ENCODE data around the gene GSAP.

Gene GSAP

DNA sequence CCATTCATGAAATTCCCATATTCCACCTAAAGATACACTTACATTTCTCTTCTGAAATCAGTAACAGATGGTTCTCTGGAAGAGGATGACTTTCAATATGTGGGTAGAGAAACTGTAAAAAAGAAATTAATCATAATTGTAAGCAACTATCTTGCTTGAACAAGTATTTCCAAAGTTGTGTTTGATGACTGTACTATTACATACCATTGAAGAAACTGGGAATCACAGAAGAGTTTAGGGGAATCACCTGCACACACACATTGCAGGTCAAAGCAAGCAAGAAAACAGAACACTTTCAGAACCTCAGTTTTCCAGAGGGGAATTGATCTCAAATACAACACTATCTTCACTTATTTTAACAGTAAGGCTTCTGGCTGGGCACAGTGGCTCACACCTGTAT is 33.6 kb downstream of the GSAP start:
- H3K4me3 ChIP-seq (ENCODE audit: low read length) = no peak overlapping the region

DNA sequence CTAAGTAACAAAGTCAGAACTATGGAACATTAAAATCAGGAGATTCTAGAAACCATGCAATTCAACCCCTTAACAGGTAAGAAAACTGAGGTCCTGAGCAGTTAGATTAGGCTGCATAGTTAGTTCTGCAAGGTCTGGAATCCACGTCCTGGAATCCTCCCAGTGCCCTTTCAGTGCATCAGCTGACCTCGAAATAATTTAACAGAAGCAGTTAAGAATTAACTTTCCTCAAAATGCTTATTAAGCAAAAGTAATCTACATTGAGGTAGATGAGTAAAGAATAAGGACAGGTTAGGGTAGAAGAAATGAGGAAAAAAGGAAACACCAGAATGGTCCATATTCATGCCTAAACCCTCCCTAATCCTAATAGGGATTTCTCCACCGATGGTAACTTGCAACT is 37.6 kb downstream of the GSAP start:
- no peak overlapping the region for H3K4me3 ChIP-seq (ENCODE audit: low read length)
- no peak for TF ChIP-seq ZNF274 (IDR thresholded peaks at IDR 0.05; ENCODE audit: low read depth, low read length)

More for the DNA sequence above, 33.6 kb downstream of the GSAP start:
- TF ChIP-seq ZNF274 (IDR thresholded peaks at IDR 0.05; ENCODE audit: low read depth, low read length) = no peak

DNA sequence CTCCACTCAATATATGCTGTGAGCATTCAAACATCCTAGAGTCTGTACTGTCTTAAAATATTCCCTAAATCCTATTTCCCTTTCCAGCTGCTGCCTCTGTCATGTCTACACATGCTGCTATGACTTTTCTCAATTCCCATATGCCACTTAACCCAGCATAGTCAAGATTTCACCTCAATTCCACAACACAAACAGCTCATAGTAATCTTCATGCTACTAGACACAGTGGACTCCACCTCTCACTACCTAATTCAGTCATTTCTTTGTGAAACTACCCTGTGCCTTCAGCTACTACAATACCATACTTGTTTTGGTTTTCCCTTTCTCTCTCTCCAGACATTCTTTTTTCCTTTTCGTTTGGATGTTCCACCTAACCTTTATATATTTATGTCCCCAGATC is 45.5 kb downstream of the GSAP start:
- no peak for TF ChIP-seq ZNF274 (IDR thresholded peaks at IDR 0.05; ENCODE audit: low read depth, low read length)
- no peak overlapping the region for H3K4me3 ChIP-seq (ENCODE audit: low read length)

DNA sequence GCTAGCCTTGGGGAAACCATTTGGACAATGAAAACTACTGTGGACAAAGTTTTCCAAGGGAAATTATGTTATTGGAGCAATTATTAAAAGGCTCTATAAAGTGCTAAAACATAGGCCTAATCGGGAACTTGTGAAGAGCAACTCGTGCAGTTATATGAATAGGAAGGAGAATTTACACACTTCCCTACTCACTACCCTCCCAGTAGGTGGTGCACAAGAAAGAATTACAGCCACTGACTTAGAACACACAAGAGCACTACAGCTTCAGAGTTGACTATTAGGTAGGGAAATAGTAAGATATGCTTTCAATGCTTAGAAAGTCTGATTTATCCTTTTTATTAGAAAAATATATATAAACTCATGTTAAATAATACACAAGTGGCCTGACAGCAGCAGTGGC is 47.2 kb downstream of the GSAP start:
- no peak overlapping the region for H3K4me3 ChIP-seq (ENCODE audit: low read length)
- no peak for TF ChIP-seq ZNF274 (IDR thresholded peaks at IDR 0.05; ENCODE audit: low read depth, low read length)

DNA sequence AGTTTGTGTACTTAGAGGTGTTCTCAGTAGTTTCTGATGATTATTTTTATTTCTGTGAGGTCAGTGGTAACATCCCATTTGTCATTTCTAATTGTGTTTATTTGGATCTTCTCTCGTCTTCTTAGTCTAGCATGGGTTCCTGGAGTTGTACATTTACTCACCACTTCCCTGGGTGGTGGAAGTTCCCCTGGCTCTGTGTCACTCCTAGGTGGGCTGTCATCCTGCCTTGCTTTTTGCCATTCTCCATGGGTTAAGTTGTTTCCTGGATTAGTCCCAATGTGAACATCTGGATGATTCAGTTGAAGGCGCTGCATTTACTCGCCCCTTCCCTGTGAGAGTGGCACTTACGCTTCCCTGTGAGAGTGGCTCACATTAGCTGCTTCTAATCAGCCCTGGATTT is 48.2 kb downstream of the GSAP start:
- no peak for TF ChIP-seq ZNF274 (IDR thresholded peaks at IDR 0.05; ENCODE audit: low read depth, low read length)
- H3K4me3 ChIP-seq (ENCODE audit: low read length) = no peak overlapping the region

DNA sequence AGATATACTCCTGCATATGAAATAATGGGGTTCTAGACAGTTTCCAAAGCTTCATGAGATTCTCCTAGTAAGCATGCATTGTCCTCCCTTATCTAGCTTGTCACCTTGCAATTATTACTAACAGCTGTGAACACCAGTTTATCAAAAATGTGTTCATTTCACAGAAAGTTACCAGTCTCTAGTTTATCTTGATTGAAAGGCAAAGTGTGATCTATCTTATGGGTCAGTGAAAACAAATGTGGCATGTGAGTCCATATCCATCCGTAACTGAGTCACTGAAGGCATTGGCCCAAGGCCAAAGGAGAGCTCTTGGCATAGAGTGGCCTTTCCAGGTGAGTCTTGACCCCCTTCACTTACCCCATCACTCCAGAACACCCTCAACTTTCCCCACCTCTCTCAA is 53.2 kb downstream of the GSAP start:
- TF ChIP-seq ZNF274 (IDR thresholded peaks at IDR 0.05; ENCODE audit: low read depth, low read length) = no peak
- H3K4me3 ChIP-seq (ENCODE audit: low read length) = no peak overlapping the region

DNA sequence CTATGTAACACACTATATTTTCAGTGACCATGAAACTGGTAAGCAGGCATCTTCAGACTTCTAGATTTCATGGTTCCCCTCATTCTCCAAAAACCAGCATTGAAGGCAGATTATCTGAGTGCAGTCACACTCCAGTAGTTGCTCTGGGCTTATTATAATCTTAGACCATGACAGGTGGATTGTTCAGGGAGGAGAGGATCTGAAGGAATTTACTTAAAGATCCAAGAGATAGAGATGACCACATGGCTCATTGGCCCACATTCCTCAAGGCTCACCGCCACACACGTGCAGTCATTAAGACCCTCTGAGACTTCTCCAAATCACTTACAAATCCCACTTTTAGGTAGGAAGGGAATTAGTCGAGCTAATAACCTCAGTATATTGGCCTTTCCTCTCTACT is 55.2 kb downstream of the GSAP start:
- no peak overlapping the region for H3K4me3 ChIP-seq (ENCODE audit: low read length)
- TF ChIP-seq ZNF274 (IDR thresholded peaks at IDR 0.05; ENCODE audit: low read depth, low read length) = no peak

DNA sequence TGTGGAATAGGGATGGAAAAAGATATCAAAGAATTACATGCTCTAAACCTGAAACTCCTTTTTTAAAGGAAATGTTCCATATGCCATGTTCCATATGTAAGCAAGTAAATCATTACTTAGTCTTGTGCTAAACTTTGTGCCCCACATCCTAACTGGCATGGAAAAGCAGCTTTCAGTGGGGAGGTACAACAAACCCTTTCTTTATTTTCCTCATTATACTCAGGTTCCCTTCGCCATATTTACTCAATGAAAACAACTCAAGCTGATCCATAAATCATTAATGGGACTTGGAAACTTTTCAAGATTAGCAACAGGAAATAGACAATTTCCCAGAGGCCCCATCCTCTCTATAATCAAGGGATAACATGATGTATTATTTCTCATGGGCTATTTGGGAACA is 56.0 kb downstream of the GSAP start:
- H3K4me3 ChIP-seq (ENCODE audit: low read length) = no peak overlapping the region
- no peak for TF ChIP-seq ZNF274 (IDR thresholded peaks at IDR 0.05; ENCODE audit: low read depth, low read length)

DNA sequence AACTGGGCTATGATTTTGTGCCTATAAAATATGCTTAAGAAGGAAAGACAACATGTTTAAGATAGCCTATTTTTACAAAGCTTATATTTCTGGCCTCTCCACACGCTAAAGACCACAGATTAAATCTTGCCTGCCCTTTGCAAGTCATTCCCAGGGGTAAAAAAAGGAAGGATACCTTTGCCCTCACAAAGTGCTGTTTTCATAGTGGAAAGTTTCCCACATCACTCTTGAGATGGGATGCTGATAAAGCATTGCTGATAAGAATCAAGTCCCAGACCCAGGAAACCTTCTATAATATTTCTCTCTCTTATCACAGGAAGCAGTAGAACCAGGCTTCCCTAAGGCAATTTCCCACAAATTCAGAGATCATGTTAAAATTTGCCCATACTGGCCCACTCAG is 56.5 kb downstream of the GSAP start:
- no peak for TF ChIP-seq ZNF274 (IDR thresholded peaks at IDR 0.05; ENCODE audit: low read depth, low read length)
- H3K4me3 ChIP-seq (ENCODE audit: low read length) = no peak overlapping the region

DNA sequence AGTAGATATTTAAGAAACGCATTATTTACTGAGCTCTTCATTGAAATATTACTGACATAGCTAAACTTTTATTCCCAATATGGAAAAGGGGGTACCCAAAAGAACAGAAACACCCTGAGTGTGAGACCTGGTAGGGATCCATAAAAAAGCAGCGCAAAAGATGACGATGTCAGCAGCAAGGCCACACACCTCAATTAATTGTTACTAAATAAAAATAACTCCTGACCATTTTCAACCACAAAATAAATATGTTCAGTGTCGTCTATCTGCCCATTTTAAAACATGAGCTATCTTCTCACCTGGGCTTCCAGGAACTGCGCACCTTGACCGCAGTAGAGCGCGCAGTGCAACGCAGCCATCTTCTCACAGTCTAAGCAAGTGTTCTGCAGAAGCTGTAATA is 61.2 kb downstream of the GSAP start:
- H3K4me3 ChIP-seq (ENCODE audit: low read length) = no peak overlapping the region
- TF ChIP-seq ZNF274 (IDR thresholded peaks at IDR 0.05; ENCODE audit: low read depth, low read length) = no peak

DNA sequence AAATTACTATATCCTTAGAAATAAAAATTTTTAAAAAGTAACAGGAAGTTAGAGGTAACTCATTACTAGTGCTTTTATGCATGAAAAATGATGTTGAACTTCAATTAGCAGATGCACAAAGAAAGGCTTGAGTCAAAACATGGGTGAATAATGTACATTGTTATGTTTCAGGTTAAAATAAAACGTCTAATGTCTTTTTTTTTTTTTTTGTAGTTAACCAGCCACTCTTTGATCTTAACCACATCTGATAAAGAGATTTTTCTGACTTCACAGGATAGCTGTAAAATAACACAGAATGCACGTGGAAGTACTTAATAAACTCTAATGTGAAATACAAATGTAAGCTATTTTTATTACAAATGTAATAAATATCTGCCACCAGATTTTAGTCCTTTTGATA is 61.7 kb downstream of the GSAP start:
- TF ChIP-seq ZNF274 (IDR thresholded peaks at IDR 0.05; ENCODE audit: low read depth, low read length) = no peak
- no peak overlapping the region for H3K4me3 ChIP-seq (ENCODE audit: low read length)

DNA sequence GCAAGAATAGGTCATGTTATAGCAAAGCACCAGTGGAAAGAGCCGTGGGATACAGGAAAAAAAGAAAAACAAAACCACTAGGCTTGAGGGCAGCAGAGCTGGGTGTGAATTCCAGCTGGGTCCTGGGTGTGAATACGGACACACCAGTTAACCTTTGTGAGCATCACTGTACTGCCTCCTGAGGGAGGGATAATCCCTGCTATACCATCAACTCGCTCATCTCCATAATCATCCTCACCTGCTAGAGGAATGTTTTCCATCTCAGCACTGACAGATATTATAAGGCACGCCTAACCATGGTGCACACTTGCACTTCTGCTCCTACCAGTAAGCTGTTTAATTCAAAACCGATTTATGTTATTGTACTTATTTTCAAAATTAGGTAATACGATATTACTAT is 62.2 kb downstream of the GSAP start:
- no peak overlapping the region for H3K4me3 ChIP-seq (ENCODE audit: low read length)

DNA sequence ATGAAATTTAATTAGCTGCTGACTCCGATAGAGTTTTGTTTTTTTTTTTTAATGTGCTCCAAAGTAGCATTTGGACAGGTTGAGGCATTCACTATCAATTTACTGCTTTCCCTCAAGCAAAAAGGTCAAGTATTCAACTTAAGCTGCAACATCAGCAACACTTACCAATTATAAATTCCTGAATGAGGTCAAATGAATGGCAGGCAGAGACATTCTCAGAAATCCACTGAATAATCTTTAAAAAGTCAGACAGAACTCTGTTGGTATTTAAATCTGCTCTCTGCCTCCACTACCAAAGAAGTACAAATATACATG is 62.8 kb downstream of the GSAP start:
- no peak overlapping the region for H3K4me3 ChIP-seq (ENCODE audit: low read length)
- TF ChIP-seq ZNF274 (IDR thresholded peaks at IDR 0.05; ENCODE audit: low read depth, low read length) = no peak

More for the DNA sequence above, 62.2 kb downstream of the GSAP start:
- no peak for TF ChIP-seq ZNF274 (IDR thresholded peaks at IDR 0.05; ENCODE audit: low read depth, low read length)

DNA sequence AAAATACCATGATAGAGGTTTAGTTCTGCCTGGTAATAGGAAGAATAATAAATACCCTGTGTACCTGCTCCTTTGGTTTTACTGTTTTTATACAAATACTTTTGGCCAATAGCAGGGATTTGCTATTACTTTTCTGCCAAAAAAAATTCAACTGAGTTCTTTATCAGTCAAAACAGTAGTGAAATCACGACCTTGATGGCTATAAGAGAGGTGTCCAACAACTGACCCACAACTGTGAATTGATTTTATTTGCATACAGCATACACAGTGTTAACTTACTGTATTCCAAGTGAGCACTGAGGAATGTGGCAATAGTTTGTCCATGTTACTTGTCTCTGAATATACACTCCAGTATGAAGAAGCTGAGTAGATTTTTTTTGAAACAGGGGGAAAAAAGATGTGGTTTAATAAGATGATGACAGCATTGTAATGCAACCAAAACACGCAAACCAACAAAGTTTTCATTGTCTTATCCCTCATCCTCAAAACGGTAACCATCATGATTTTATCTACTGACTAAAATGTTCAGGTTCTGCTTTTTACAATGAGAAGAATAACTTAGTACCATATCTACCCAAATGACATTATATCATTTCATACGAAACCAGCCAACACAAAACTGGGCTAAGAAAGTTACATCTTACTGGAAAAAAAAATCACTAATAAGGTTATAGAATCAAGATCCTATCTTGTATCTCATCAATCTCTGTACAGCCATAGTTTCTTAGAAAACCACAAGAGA is 63.3 kb downstream of the GSAP start:
- H3K4me3 ChIP-seq (ENCODE audit: low read length) = no peak overlapping the region
- TF ChIP-seq ZNF274 (IDR thresholded peaks at IDR 0.05; ENCODE audit: low read depth, low read length) = no peak

DNA sequence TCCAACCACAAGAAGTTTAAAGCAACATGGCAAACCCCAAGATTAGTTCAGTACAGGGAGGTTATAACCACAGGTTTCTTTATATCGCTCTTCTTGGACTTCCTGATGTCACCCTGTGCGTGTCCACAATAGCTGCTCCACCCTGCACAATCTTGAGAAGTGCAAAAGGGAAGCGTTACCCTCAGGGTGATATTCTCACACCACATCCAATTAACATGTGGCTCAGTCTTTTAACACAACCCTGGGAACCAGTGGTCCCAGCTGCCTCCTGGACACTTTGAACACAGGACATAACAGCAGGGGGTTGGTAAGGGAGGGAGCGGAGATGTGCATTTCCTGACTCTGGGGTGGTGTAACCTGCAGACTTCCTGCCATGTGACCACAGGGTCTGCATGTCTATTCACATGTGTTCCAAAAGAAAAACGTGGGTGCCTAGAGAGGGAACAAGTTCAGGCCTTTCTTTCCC is 64.6 kb downstream of the GSAP start:
- peak overlapping the region; percentile 13; the same call in 1 of the 2 replicates for H3K4me3 ChIP-seq (ENCODE audit: low read length)
- TF ChIP-seq ZNF274 (IDR thresholded peaks at IDR 0.05; ENCODE audit: low read depth, low read length) = no peak

DNA sequence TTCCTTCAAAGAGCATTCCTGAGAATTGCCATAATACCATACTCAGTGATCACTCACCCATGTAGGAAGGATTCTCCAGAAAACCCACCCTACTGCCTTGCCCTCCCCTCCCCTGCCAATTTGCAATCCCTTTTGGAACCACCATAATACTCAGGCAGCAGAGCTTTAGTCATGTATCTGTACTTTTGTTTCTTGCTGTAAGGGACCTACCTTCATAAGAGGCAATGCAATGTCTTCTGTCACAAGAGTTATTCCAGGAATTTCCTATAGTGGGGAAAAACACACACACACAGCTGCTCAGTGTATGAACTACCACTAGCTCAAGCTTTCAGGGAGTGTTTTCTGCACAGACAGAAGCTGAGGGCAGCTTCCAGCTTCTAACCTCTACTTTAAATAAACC is 67.0 kb downstream of the GSAP start:
- TF ChIP-seq ZNF274 (IDR thresholded peaks at IDR 0.05; ENCODE audit: low read depth, low read length) = no peak
- H3K4me3 ChIP-seq (ENCODE audit: low read length) = no peak overlapping the region

Data from GM08714 (cell line).